Kidney epithelial cell (primary cell): ENCODE results near the gene PEX10. TPM values are rescaled to one million over a fixed set of nuclear protein-coding genes. Genes with fewer than 3 reads are reported as not detected.

Experiments used
- DNase-seq: peaks from one replicate; pipeline ENCODE4 v3.0.0-alpha.2; 2010; ENCODE audit warnings: low read depth
- H3K27me3 ChIP-seq: 2 replicates; pipeline ENCODE4 v1.6.0; 2011; ENCODE audit warnings: low read length; ENCODE audit not compliant: control insufficient read depth, insufficient read depth
- H3K36me3 ChIP-seq: 2 replicates; pipeline ENCODE4 v1.5.1; 2011; ENCODE audit warnings: low read length; ENCODE audit not compliant: control insufficient read depth, insufficient read depth
- H3K4me3 ChIP-seq: 2 replicates; pipeline ENCODE4 v1.5.1; 2011; ENCODE audit warnings: low read depth, mild to moderate bottlenecking, control low read depth, low read length
- CTCF ChIP-seq: IDR thresholded peaks from 2 replicates; pipeline ENCODE4 v1.5.1; 2011; ENCODE audit warnings: mild to moderate bottlenecking, moderate library complexity, low read length, control low read depth, inconsistent platforms; ENCODE audit not compliant: insufficient read depth, poor library complexity, severe bottlenecking
- total RNA-seq: library from RNA; depleted of rRNA; stranded (reverse); fragments of >200 nt; gene quantifications from 2 replicates; pipeline ENCODE4 v1.2.3, GENCODE V29; 2015

The PEX10 gene
- total RNA-seq, 1 donor from 2014 or later: 50.4 TPM

DNA sequence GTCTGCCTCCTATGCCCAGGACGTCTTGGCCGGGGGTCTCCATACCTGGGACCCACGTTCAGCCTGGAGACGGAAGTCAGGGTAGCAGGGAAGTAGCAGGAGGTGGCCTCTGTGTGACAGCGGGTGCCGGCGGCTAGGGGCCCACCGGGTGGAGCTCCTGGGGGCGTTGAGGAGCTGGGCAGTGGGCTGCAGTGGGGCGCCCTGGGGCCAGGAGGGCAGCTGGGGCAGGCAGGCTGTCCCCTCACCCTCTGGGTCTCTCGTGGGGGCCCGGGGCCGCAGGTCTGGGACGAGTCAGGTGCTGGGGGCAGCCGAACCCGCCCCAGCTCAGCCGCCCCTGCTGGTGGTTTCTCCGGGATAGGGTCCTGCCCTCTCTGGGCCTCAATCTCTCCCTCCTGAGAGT is 14.7 kb upstream of the PEX10 start:
- Histone ChIP-seq H3K36me3 (no peaks in the 10 kb centered on the region), H3K27me3 (peaks cover 24% of the 10 kb centered on the region), H3K4me3 (no peak overlapping the region)
- no peak for TF ChIP-seq CTCF
- DNase-seq: no peak

DNA sequence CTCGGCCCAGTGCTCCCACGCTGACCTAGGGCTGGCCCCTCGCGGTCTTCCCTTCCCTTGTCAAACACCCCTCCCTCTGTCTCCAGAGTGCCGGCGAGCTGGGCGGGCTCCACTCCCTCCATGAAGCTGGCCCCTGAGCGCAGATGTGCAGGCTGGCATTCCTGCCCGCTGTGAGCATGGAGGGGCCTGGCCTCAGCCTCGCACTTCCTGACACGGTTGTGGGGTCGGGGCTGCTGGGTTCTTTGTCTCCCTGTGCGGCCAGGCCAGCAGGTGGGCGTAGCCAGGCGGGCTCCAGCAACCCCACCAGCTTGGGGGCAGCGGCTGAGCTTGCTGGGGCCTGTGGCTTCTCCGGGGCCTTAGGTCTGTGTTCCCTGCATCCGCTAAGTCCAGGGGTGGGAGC is 14.2 kb upstream of the PEX10 start:
- Histone ChIP-seq H3K36me3 (no peaks in the 10 kb centered on the region), H3K4me3 (no peak overlapping the region), H3K27me3 (peaks cover 19% of the 10 kb centered on the region)
- no peak for TF ChIP-seq CTCF
- no peak for DNase-seq

DNA sequence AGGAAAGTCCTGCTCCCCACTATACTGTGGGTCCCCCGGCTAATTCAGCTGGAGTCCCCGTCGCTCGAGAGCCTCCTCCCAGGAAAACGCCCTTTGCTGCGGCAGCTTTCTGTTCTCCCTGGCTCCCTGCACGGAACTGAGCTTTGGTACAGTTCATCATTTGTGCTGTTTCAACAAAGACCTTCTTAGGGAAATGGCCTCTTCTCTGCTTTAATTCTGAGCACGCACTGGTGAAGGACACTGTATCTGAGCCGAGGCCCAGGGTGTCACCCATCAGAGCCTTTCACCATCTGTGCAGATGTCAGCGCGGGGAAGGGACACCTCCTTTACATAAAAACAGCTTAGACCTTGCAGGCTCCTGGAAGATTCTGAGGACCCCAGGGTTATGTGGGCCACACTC is 13.5 kb upstream of the PEX10 start:
- Histone ChIP-seq H3K36me3 (no peaks in the 10 kb centered on the region), H3K27me3 (peaks cover 17% of the 10 kb centered on the region), H3K4me3 (no peak overlapping the region)
- TF ChIP-seq CTCF: no peak
- no peak for DNase-seq

DNA sequence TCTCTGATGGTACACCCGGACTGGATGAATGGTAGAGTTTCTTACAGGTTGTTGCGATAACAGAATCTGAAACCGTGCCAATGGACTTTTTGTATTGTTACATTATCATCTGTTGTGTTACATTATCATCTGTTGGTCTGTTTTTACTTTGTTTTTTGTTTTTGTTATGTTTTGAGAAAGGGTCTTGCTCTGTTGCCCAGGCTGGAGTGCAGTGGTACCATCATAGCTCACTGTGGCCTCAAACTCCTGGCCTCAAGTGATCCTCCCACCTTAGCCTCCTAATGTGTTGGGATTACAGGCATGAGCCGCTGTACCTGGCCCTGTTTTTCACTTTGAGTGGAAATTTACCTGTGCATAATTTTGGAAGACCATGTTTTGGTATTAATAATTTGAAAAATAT is 10.2 kb upstream of the PEX10 start:
- H3K27me3 ChIP-seq: peaks cover 36% of the 10 kb centered on the region
- no peak for DNase-seq
- no peak for TF ChIP-seq CTCF
- no peaks in the 10 kb centered on the region for H3K36me3 ChIP-seq
- H3K4me3 ChIP-seq: no peak overlapping the region

DNA sequence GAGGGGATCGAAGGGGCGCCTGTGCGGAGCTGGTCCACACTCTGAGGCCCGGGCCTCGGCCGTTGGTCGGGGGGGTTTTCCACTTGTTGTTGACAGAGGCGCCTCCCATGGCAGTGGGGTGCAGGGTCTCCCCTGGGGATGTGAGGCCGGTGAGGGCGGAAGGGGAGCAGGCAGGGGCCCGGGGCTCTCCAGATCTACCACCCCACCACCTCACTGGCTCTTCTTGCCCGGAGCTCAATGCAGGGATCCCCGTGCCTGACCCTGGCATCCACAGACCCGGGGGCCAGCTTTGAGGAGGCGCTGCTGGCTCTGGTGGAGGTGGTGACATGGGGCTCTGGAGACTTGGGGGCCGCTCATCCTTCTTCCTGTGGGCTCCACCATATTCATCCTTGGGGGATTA is 7.1 kb upstream of the PEX10 start:
- no peak for TF ChIP-seq CTCF
- Histone ChIP-seq H3K27me3 (peaks cover 28% of the 10 kb centered on the region), H3K4me3 (no peak overlapping the region), H3K36me3 (no peaks in the 10 kb centered on the region)
- no peak for DNase-seq

DNA sequence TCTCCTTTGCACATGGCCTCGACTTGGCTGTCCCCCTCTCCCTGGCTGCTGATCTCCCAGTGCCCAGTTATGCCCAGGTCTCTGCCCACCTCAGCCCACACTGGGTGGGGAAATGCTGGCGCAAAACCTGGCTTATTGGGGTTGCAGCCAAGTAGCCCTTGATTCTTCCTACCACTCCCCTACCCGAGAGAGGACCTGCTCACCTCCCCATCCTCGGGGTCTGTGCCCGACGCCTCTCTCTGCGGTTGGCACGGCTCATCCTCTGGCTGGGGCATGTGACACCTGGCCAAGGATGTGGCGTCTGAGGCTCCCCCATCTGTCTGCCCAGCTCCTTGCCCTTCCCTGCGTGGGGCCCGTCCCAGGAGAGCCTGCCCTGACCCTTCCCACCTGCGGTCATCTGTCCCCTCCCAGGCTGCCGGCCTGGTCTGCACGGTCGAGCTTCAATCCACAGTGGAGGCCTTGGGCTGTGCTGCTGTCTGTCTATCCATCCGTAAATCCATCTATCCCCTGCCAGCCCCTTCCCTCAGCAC is 6.5 kb upstream of the PEX10 start:
- Histone ChIP-seq H3K36me3 (no peaks in the 10 kb centered on the region), H3K4me3 (no peak overlapping the region), H3K27me3 (peaks cover 28% of the 10 kb centered on the region)
- no peak for DNase-seq
- TF ChIP-seq CTCF: no peak
